Effector CD8-positive, alpha-beta T cell (primary cell): ENCODE data around the gene RABAC1.

Experiments
- DNase-seq: peaks from one replicate; lab custom pipeline; 2025; lab: John Stamatoyannopoulos, UW

The RABAC1 gene

DNA sequence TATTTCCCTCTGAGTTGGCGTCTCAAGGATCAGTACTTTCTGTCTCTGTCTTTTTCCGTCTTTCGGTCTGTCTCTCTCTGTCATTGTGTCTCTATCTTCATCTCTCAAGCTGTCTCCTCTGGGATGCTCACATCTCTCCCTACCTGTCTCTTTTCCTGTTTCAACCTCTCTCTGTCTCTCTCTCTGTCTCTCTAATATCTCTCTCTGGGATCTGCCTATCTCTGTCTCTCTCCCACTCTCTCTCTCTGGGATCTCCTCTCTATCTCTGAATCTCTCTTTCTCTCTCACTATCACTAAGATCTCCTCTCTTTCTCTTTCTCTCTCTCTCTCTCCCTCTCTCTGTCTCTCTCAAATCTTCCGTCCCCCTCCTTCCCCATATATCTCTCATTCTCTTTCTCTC lies 30.9 kb upstream of the RABAC1 start:
- no peak for DNase-seq

DNA sequence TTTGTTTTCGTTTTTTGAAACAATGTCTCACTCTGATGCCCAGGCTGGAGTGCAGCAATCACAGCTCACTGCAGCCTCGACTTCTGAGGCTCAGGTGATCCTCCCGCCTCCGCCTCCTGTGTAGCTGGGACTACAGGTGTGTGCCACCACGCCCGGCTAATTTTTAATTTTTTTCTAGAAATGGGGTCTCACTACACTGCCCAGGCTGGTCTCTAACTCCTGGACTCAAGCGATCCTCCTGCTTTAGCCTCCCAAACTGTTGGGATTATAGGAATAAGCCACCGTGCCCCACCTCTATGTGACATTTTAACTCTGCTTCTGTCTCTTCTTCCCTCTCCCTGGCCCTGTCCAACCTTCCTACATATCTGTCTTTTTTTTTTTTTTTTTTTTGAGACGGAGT lies 29.8 kb upstream of the RABAC1 start:
- DNase-seq, result no peak

DNA sequence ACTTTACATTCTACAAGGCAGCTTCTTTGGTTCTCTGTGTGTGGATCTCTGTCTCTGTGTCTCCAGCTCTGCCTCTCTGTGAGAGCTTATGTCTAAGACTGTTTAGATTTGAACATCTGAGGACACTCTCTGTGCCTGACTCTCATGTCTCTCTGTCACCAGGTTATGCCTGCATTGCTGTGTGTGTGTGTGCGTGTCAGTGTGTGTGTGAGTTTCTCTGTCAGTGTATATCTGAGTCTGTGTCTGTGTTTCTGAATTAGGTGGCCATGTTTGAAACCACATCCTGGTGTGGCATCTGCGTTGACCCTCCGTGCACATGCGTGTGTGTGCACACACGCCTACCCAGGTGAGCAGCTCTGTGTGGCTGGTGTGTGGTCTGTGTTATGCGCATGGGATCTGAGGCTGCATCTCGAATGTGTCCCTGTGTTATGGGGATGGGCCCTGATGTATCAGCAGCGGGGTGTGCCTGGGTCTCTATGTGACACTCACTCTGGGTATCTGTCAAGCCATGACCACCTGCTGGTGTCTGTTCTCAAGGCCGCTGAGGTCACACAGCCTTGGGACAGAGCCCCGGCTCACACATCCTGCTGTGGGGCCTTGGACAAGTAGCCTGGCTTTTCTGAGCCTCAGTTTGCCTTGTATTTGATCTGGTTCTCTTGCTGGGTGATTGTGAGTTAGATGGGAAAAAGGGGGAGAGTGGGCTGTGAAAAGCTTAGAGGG lies 28.2 kb upstream of the RABAC1 start:
- no peak for DNase-seq

- no peak for DNase-seq
These were observed 25.8 kb upstream of the RABAC1 start for GRCh38 chr19:41984961-41985360.

DNA sequence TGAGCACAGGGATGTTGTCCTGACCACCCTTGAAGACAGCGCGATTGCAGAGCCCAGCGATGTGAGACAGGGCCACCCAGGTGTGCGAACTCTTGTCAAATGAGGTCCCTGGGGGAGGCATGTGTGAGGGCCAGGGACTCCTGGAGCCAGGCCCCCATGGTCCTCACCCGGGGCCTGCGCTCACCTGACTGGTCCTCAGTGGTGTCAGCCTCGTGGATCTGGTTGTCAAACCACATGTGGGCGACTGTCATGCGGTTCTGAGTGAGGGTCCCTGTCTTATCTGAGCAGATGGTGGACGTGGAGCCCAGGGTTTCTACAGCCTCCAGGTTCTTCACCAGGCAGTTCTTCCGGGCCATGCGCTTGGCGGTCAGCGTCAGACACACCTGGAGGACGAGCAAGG lies 22.6 kb upstream of the RABAC1 start:
- DNase-seq, result no peak

DNA sequence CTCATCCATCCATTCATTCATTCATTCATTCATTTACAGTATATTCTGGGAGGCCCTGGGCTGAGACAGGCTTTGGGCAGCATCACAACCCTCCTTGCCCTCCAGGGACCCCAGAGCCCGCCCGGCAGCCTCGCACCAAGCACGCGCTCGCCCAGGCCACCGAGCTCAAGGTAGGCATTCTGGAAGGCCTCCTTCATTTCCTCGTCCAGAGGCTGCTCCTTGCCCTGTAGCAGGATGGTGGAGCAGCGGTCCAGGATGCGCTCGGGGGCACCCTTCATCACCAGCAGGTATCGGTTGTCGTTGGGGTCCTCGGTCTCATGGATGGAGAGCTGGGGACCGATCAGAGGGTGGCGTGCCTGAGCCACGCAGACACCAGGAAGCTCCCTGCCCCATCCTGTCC lies 19.3 kb upstream of the RABAC1 start:
- no peak for DNase-seq

- DNase-seq, result no peak
These were observed 18.8 kb upstream of the RABAC1 start for GRCh38 chr19:41977916-41978315.

- DNase-seq, result no peak
These were observed 15.5 kb upstream of the RABAC1 start for GRCh38 chr19:41974652-41975051.

- no peak for DNase-seq
These were observed 12.2 kb upstream of the RABAC1 start for GRCh38 chr19:41971363-41971762.

- DNase-seq, result no peak
These were observed 10.8 kb upstream of the RABAC1 start for GRCh38 chr19:41969772-41970458.

- DNase-seq, result no peak
These were observed 9.9 kb upstream of the RABAC1 start for GRCh38 chr19:41968751-41969595.

- DNase-seq, result no peak
These were observed 8.1 kb upstream of the RABAC1 start for GRCh38 chr19:41967054-41967783.

GRCh38 chr19:41965106-41965505 lies 6.0 kb upstream of the RABAC1 start:
- DNase-seq, result no peak

- DNase-seq, result no peak
These were observed 1.9 kb upstream of the RABAC1 start for GRCh38 chr19:41960973-41961372.

DNA sequence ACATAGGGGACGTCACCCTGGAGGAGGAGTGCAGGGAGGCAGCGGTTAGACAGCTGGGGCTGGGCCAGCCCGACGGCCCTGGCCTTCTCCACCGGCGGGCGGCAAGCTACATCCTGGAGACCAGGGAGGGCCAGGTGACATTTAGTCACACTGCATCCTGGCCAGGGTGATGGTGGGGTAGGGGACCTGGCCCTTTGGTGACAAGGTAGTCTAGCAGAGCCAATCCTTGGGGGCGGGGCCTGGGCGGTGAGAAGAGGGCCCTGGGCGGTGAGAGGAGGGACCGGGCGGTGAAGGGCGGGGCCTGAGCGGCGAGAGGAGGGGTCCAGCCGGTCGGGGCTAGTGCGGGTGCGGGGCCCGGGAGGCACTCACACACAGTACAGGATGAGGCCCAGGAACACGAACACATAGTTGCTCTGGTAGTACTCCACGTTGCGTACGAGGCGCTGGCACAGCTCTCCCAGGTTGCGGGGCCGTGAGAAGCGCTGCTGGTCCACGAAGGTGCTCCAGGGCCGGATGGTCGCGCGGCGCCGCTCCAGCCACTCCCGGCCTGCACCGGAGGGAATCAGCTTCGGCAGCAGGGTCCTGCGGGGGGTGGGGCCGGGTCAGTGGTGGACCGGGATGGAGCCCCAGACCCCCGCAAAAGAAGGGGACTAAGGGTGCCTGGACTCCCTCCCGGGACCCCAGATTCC lies 610 bp downstream of the RABAC1 start:
- peak; percentile 71 for DNase-seq

DNA sequence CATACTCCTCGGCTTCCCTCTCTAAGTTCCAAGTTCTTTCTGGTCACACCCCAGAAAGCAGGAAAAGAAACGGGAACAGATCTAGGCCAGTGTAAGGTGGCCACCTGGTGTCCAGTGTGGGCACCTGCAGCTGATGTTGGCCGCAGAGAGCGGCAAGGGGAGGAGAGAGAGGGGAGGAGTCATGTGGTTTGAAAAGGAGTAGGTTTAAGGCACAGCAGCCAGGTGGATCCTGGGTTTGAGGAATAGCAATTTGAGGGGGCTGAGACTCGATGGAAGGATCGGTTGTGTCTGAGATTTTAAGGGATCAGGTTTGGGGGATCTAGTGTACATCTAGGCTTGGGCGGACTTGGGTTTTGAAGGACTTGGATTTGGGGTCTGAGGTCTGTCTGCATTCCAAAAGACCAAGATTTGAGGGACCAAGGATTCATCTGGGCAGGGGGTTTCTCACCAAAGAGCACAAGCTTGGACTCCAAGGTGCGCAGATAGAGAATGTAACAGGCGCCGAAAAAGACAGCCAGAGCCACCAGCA lies 1.2 kb downstream of the RABAC1 start:
- no peak for DNase-seq

- no peak for DNase-seq
These were observed 1.8 kb downstream of the RABAC1 start for GRCh38 chr19:41957161-41957837.

DNA sequence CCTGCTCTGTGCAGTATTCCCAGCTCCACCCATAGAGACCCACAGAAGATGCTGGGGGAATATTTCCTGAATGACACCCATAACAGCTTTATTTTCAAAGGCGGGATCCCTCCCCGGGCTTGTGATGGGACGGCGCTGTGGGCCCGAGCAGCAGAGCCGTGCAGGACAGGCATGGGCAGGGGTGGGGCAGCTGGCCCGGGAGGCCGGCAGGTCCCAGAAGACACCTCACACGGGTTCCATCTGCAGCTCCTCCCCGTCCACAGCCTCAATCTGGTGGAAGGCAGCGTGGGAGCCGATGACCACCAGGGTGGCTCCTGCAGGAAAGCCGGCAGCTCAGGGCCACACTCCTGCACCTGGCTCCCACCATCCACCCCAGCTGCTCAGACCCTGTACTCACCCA lies 2.5 kb downstream of the RABAC1 start:
- no peak for DNase-seq

DNA sequence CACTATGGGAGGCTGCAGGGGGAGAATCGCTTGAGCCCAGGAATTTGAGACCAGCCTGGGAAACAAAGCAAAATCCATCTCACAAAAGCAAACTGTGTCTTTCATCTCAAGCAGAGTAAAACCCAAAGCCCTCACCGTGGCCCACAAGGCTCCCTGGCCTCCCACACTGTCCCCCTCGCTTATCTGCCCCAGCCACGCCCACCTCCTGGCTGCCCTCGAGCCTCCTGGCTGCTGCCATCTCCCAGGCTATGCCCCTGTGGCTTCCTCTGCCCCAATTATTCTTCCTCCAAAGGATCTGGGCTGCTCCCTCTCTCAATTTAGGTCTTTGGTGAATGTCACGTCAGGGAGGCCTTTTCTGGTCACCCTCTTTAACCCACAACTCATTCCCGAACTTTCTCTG lies 3.6 kb downstream of the RABAC1 start:
- no peak for DNase-seq

DNA sequence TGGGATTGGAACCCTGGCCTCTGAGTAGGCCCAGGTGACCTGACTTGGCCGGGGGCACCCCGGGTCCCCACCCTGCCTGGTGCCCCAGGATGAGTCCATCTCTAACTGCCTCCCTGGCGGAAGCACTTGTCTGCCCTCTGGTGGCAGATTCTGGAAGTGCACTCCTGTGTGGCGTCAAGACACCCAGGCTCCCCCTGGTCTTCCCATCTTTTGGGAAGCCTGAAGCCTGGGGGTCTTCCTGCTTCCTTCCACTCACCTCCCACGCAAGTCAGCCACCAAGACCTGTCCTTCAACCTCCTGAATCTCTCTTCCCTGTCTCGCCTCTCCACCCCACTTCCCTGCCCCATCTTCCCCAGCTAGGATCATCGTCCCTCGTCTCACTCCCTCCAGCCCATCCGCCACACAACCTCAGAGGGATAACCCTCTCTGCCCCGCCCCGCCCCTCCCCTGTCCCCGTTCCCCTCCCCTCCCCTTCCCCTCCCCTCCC lies 7.4 kb downstream of the RABAC1 start:
- peak; percentile 86 for DNase-seq

DNA sequence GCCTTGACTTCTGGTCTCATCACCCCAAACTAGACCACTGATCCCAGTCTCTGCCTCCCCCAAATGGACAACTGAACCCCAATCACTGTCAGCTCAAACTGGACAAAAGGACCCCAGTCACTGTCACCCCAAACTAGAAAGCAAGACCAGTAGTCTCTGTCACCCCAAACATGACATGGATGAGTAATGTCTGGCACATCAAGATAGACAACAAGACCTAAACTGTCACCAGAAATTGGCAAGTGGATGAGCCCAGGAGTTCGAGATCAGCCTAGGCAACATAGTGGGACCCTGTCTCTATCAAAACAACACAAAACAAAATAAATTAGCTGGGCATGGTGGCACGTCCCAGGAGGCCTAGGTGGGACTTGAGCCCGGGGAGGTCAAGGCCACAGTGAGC lies 12.0 kb downstream of the RABAC1 start:
- DNase-seq, result no peak
